Occipital lobe (tissue), 2 donors: ENCODE data around the gene DNAH14. TPM values are rescaled to one million over a fixed set of nuclear protein-coding genes. Genes with fewer than 3 reads are reported as not detected.
"Not testable (repeated sequence)": the region's sequence is repeated elsewhere in the genome, so short reads cannot be mapped to it uniquely, and the experiment has no call there.

Source experiments
- DNase-seq: peaks from one replicate; lab custom pipeline; 2025; lab: John Stamatoyannopoulos, UW
- total RNA-seq: library from RNA; depleted of rRNA; stranded (reverse); fragments of >200 nt; gene quantifications from one replicate; pipeline ENCODE4 v1.2.3, GENCODE V29; 2014

Gene DNAH14
- total RNA-seq, 1 donor from 2014 or later, result 16.5 TPM

DNA sequence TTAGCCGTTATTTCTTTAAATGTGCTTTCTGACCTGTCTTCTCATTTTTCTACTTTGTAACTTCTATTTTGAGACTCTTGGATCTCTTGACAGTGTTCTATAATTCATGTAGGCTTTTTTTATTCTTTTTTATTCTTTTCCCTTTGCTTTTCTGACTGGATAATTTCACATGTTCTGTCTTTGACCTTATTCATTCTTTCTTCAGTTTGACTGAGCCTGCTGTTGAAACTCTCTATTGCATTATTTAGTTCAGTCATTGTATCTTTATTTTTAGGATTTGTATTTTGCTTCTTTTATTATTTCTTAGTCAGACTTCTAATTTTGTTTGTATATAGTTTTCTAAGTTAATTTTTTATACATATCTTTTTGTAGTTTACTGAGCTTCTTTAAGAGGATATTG, 66.1 kb downstream of the DNAH14 start:
- no peak for DNase-seq

DNA sequence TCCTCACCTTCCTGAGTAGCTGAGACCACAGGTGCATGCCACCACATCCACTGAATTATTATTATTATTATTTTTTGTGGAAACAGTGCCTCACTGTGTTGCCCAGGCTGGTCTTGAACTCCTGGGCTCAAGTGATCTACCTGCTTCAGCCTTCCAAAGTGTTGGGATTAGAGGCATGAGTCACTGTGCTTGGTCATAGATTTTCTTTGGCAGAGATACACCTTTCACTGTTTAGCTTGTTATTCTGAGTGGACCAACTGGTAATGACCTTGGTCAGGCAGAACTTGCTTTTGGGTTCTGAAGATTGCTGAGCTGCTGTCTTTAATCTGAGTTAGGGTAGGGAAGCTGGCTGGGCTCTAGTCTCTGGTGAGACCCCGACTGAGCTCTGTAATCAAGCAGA, 66.8 kb downstream of the DNAH14 start:
- no peak for DNase-seq

DNA sequence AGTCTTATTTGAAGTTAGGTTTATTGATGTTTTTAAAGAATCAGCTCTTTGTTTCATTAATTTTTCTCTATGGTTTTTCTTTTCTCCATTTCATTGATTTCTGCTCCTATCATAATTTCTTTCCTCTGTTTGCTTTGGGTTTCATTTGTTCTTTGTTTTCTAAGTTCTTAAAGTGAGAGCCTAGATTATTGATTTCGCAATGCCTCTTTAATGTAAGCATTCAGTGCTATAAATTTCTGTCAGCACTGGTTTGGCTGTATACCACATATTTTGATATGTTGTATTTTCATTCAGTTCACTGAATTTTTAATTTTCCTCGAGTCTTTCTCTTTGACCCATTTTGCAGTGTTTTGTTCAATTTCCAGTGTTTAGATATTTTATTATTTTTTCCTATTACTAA, 68.7 kb downstream of the DNAH14 start:
- DNase-seq, result no peak

DNA sequence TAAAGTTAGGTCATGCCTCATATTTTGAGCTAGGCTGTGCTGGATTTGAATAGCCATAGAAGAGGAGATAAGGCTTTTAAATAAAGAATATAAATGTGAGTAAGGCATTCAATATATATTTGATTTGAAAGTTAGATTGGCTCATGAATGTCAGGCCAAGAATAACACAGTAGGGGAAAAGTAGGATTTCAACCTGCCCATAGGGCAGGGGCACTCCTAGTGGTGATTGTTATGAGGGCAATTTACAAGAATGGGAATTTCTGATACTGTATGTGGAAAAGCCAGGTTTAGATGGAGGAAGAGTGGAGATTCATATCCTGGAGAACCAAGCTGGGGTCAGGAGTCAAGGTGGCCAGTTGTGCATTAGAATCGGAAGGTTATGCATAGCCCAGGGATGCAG, 74.9 kb downstream of the DNAH14 start:
- DNase-seq, result no peak

DNA sequence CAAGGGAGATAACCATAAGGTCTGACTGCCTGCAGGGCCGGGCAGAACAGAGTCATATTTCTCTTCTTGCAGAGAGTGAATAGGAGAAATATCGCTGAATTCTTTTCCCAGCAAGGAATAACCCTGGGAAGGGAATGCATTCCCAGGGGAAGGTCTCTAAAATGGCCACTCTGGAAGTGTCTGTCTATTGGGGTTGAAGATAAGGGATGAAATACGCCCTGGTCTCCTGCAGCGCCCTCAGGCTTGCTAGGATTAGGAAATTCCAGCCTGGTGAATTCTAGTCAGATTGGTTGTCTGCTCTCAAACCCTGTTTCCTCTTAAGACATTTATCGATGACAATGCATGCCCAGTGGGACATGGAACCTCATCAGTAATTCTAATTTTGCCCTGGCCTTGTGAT, 76.9 kb downstream of the DNAH14 start:
- DNase-seq, result not testable (repeated sequence)

DNA sequence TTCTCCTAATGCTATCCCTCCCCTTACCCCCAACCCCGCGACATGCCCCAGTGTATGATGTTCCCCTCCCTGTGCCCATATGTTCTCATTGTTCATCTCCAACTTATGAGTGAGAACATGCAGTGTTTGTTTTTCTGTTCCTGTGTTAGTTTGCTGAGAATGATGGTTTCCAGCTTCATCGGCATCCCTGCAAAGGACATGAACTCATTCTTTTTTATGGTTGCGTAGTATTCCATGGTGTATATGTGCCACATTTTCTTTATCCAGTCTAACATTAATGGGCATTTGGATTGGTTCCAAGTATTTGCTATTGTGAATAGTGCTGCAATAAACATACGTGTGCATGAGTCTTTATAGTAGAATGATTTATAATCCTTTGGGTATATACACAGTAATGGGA, 78.6 kb downstream of the DNAH14 start:
- DNase-seq, result not testable (repeated sequence)

DNA sequence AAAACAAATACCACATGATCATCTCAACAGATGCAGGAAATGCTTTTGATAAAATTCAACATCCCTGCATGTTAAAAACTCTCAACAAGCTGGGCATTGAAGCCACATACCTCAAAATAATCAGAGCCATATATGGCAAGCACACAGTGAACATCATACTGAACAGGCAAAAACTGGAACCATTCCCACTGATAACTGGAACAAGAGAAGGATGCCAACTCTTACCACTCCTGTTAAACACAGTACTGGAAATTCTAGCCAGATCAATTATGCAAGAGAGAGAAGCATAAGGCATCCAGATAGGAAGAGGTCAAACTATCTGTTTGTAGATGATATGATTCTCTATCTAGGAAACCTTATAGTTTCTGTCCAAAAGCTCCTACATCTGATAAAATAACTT, 91.6 kb downstream of the DNAH14 start:
- DNase-seq, result no peak

DNA sequence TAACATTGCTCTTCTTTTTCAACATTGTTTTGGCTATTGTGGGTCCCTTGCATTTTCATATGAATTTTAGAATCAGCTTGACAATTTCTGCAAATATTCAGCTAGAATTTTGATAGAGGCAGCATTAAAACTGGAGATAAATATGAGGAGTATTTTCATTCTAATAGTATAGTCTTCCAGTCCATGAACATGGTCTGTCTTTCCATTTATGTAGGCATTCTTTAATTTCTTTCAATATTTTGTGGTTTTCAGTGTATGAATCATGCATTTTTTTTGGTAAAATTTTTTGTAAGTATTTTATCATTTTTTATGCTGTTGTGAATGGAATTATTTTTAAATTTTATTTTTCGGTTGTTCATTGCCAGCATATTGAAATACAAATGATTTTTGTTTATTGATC, 97.2 kb downstream of the DNAH14 start:
- no peak for DNase-seq

DNA sequence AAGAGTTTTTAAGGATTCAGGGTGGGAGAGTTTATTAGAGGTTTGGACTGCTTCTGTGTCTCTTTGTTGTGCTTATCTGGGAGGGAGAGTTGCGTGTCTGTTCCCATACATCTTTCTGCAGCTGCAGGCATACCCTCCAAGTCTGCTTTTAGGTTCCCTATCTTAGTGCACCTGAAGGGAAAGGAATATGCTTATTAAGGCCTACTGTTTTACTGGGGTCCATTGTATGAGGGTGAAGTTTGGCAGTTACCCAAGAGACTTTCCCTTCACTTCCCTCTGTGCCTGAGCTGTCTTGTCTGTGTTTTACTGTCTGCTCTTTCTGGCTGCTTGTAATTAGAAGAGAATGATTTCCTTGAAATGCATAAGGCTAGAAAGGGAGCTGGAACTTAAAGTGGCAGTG, 107.0 kb downstream of the DNAH14 start:
- not testable (repeated sequence) for DNase-seq

DNA sequence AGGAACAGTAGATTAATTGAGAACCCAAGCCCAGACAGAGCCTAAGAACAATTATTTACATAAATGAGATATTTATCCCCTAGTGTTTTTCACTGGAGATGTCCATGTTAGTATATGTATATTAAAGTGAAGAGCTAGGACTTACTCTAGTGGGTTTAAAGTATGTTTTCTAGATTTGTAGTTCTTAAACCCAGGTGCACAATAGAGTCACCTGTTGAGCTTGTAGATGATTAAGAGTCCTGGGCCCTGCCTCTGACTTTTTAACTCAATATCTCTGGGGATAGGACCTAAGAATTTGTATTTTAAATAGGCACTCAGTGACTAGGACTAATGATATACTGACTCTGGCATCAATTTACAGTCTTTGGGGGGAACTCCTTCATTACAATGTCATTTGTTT, 112.8 kb downstream of the DNAH14 start:
- no peak for DNase-seq

DNA sequence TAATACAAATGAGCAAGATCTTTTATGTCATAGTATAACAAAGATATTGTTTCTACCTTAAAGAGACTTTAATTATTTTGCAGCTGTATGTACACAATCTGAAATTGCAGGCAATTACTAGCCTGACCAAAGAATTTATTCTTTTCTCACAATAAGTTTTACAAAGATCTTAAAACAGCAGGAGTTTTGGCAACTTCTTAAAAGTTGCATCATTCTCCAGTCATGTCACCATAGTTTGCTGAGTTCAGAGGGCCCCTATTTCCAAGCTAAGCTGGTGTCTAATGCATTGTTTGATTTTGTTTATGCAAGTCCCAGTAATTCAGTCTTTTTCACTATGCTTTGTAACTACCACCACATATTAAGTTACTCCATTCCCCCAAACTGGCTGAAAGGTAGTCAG, 114.8 kb downstream of the DNAH14 start:
- no peak for DNase-seq

DNA sequence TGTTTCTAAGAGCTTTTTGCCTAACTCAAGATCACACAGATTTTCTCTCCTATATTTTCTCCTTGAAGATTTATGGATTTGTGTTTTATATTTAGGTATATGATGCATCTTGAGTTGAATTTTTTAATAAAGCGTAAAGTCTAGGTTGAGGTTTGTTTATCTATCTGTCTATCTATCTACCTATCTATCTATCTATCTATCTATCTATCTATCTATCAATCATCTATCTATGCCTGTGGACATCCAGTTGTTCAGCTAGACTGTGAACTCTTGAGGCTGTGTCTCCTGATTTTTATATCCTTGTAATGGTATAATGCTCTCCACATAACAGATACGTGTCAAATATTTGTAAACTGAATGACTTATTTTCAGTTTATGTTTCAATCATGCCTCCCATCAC, 120.1 kb downstream of the DNAH14 start:
- no peak for DNase-seq

DNA sequence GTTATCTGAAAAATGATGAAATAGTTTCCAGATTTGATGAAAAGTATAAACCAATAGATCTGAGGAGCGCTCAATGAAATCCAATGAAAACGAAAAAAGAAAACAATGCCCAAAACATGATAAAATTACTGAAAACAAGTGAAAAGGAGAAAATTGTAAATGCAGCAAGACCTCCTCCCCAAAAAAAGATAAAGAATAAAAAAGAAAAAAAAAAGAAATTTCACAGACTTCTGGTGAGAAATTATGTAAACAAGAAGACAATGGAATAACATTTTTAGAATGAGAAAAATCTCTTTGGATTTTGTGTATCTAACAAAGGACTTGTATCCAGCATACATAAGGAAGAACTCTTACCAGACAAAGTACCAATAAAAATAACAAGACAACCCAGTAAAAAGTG, 134.2 kb downstream of the DNAH14 start:
- no peak for DNase-seq

DNA sequence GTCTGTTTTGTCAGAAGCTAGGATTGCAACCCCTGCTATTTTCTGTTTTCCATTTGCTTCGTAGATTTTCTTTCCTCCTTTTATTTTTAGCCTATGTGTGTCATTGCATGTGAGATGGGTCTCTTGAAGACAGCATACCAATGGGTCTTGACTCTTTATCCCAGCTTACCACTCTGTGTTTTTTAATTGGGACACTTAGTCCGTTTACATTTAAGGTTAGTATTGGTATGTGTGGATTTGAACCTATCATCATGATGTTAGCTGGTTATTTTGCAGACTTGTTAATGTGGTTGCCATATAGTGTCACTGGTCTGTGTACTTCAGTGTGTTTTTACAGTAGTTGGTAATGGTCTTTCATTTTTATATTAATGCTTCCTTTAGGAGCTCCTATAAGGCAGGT, 141.5 kb downstream of the DNAH14 start:
- no peak for DNase-seq

DNA sequence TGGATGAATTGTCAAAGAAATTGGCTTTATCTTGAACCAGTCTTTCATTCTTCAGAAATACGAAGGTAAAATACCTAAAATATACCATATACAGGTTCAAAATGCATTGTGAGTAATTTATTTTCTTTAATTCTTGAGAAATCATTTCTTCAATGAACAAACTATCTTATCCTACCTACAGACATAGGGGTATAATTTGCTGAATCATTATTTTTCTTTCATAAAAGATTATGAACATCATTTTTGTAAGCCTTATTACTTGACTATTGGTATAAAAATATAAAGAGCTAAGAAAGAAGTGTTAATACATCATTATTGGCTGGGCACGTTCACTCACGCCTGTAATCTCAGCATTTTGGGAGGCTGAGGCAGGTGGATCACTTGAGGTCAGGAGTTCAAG, 167.7 kb downstream of the DNAH14 start:
- DNase-seq, result no peak

DNA sequence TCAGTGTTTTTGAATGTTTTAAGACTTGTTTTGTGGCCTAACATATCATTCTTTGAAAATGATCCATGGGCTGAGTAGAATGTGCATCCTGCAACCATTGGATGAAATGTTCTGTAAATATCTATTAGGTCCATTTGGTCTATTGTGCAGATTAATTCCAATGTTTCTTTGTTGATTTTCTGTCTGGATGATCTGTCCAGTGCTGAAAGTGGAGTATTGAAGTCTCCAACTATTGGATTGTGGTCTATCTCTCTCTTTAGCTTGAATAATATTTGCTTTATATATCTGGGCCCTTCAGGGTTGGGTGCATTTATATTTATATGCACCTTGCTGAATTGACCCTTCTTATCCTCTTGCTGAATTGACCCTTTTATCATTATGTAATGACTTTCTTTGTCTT, 181.5 kb downstream of the DNAH14 start:
- no peak for DNase-seq

DNA sequence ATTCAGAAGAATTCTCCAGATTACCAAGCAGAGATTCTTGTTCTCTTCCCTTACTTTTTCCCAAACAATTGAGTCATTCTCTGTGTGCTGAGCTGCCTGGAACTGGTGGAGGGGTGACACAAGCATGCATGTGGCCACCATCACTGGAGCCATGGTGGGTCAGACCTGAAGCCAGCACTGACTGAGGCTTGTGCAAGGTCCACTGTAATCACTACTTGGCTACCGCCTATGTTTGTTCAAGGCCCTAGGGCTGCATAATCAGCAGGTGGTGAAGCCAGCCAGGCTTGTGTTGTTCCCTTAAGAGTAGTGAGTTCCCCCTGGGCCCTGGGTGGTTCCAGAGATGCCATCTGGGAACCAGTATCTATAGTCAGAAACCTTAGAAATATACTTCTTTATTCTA, 183.8 kb downstream of the DNAH14 start:
- no peak for DNase-seq

DNA sequence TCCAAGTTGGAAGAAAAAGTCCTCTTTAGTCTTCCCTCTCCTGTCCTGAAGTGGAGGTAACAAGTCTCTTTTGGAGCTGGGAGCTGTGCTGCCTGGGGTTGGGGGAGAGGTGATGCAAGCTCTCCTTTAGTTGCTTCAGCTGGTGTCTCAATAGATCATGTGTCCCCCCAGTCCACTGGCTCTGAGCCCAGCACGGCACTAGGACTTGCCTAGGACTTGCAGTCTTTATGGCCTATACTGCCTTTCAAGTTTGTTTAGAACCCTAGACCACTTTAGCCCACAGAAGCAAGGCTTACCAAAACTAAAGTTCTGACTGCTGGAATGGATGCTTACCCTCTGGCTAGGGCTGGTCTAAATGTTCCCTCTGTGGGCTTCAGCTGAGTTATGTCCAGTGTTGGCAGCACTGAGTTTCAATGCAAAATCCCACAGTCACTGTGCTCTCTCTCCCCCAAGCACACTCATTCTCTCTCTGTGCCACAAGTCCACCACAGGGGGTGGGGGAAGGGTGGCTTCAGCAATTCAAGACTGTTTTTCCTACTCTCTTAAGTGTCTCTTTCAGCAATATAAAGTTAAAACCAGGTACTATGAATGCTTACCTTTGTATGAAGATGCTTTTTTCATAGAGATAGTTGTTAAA, 185.0 kb downstream of the DNAH14 start:
- no peak for DNase-seq

DNA sequence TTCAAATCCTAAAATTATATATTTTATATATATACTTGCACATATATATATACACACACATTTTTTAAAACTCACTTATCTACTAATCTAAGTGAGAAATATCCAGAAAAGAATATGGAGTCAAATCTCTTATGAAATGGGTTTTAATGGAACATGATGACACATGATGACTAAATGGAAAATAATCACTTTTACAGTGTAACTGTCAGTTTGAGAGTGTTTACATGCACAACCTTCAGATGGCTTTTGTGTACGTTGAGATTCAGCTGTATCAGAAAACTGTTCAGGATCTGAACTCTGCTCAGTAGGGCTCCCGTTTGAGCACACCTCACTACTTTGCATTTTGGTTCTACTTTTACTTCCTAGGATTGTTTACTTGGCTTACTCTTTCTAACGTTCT, 189.8 kb downstream of the DNAH14 start:
- DNase-seq, result no peak

DNA sequence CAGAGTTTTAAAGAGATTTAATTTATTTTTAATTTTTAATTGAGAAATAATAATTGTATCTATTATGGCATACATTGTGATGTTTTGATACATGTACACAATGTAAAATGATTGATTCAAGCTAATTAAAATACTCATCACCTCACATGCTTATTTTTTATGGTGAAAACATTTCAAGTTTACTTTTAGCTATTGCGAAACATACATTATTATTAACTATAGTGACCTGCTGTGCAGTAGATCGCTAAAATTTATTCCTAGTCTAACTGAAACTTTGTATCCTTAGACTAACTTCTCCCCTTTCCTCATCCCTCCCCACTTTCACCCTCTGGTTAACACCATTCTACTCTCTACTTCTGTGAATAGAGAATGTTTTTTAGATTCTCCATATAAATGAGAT, 191.6 kb downstream of the DNAH14 start:
- no peak for DNase-seq

DNA sequence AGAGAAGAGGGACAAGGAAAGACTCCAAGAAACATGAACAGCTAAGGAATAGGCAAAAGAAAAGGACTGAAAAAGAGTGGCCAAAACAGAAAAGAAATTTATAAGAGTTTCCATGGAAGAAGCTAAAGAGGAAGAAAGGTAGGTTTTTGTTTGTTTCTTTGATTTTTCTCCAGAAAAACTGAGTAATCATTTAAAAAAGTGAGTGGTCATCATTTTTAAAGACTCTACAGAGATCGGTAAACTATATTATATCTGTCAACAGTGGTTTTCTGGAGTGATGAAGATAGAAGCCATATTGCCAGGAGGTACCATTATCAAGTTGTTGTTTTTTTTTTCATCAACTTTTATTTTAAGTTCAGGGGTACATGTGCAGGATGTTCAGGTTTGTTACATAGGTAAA, 202.4 kb downstream of the DNAH14 start:
- no peak for DNase-seq

DNA sequence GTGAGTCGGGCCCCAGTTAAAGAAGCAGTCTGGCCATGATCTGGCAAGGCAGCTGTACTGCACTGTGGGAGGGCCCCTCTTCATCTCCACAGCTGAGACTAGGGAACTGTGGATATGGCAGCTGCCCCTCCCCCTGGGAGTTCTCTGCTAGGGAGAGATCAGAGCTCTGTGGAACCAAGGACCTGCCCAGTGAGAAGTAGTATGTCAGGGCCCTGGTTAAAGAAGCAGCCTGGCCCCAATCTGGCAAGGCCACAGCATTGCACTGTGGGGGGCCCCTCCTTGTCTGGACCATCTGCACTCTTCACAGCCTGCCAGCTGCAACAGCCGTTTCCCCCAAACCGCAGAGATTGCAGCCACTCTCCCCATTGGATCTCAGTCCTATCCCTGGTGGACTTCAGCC, 208.5 kb downstream of the DNAH14 start:
- no peak for DNase-seq

DNA sequence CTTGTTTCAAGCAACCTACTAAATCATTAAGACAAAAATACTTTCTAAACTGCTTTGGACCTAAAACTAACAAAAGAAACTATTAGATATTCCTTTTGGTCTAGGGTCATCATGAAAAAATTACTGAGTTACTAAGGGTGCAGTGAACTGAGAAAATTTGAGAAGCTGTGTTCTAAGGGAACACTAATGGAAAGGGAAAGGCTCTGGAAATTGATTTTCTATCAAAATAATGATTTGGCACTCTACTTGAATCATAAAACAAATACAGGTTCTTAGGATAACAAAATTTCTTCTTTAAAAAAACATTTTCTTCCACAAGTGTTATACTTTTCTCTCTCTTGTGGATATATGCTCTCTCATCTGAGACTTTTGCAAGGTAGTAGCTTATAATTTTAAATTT, 213.5 kb downstream of the DNAH14 start:
- DNase-seq, result no peak

DNA sequence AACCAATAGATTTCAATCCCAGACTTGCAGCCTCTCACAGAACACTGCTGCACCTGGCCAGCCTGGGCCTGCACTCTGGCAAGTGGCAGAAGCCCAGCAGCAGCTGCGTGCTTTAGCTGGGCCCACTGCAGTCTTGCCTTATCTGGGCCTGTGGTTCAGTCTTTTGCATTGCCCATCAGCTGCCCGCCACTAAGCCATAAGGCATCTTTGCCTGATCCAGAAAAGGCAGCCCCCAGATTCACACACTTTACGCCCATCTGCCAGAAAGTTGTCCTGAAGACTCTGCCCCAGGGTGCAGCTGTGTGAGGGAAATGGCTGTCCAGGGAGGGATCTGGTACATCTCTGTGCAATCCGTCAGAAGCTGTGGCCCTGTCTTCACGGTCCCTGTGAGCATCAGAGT, 217.0 kb downstream of the DNAH14 start:
- DNase-seq, result no peak
